GM18907 (cell line): ENCODE data around the gene SCARB1.

ENCODE experiments used
- ATAC-seq: cut with Tn5 transposase; IDR thresholded peaks from one replicate; pipeline ENCODE4 v1.9.1; 2021; ENCODE audit warnings: mild to moderate bottlenecking, moderate library complexity; ENCODE audit not compliant: unreplicated experiment

SCARB1 gene

DNA sequence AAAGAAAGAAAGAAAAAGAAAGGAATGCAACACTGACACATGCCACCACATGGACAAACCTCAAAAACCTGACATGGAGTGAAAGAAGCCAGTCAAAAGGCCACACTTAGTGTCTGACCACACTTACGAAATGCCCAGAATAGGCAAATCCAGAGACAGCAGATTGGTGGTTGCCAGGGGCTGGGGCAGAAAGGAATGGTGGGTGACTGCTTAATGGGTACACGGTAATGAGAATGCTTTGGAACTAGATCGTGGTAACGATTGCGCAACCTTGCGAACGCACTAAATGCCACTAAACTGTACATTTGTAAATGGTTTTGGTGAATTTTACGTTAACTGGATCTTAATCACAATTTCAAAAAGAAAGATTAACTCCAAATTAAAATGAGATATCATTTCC, 39.5 kb downstream of the SCARB1 start:
- ATAC-seq = no peak

DNA sequence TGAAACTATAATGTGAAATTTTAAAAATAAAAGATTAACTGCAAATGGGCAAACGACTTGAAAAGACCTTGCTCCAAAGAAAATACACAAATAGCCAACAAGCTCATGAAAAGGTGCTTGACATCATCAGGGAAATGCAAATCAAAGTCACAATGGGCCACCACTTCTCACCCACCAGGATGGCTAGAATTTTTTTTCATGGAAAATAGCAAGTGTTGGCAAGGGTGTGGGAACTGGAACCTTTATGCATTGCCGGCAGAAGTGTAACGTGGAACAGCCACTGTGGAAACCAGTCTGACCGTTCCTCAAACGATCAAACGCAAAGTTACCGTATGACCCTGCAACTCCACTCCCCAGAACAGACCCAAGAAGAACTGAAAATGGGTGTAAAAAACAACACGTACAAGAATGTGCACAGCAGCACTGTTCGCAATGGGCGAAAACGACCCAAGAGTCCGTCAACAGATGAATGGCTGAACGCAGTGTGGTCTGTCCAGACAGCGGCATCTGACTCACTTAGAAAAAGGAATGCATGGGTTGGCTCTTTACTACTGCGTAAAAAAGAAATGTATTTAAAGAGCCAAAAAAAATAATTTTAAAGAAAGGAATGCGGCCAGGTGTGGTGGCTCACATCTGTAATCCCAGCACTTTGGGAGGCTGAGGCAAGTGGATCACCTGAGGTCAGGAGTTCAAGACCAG, 40.2 kb downstream of the SCARB1 start:
- no peak for ATAC-seq

DNA sequence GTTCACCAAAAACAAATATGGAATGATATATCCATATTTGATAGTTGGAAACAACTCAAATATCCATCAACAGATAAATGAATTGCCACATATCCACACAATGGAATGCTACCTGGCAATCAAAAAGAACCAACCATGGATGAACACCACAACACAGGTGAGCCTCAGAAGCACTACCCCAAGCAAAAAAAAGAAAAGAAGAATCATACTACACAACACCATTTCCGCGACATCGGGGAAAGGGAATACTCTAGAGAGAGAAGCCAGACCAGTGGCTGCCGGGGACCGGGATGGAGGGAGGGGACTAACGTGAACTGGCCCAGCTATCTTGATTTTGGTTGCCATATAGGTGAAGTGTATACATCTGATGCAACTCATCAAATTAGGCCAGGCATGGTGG, 41.4 kb downstream of the SCARB1 start:
- ATAC-seq = no peak

DNA sequence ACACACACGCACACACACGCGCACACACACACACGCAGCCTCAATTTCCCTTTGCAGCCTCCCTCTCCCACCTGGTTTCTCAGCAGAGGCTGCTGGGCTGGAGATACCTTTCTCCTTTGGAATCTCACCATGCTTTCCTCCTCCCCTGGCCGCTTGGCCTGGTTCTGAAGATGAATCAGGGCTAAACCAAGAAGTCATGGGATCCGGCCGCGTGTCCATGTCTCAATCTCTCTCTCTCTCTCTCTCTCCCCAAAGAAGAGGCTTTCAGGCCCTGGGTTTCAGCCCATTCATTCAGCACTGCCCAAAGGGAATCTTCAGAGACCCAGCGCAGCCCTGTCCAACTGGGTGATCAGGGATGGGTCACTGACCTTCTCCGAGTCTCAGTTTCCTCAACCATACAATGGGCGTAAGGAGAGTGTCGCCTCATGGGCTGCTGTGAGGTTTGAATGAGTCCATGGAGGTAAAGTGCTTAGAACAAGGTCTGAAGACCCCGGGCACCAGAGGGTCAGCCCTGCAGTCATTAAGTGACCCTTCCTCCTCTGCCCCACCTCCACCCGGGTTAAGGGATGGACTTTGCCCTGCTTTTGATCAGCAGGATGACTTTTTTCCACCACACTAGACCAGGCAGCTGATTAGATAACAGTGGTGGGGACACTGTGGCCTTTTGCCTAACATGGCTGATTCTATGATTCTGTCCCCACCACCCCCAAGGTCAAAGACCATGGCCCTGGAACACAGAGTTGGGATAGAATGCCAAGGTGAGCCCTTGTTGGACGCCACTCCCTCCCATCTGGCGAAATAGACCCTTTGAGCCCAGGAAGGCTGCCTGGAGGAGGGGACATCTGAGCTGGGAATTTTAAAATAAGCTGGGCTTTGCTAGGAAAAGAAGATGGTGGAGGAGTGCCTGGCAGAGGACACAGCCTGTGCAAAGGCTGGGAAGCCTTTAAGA, 42.1 kb downstream of the SCARB1 start:
- ATAC-seq = no peak

DNA sequence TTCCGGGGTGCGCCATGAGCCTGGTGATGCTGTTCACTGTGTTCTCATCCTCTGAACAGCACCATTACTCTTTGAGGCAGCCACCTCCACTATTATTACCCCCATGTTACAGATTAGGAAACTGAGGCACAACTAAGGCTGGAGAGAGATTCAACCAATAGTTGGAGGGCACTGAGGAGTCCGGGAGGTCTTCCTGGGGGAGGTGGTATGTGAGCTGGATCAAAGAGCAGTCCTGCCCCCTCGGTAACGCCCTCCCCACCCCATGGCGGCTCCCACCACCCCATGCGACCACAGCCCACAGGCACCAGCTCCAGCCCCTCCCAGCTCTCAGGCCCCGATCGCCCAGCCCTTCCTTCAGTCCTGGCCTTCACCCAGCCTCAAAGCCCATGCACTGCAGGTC, 43.5 kb downstream of the SCARB1 start:
- ATAC-seq = no peak

- ATAC-seq = no peak
These were observed 44.1 kb downstream of the SCARB1 start for GRCh38 chr12:124819525-124819924.

DNA sequence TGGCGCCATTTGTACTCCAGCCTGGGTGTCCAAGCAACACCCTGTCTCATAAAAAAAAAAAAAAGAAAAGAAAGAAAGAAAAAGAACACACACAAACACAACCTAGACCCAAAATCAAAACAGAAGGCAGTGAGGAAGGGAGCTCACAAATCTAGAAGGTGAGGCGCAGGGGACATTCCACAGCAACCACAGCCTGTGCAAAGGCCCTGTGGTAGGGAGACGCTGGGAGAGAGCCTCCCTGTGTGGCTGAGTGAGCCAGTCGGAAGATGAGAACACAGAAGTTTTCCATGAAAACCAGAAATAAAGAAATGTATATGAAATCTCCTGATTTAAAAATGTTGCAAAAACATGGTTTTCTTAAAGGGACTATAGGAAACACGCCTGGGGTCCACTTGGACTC, 44.6 kb downstream of the SCARB1 start:
- no peak for ATAC-seq

DNA sequence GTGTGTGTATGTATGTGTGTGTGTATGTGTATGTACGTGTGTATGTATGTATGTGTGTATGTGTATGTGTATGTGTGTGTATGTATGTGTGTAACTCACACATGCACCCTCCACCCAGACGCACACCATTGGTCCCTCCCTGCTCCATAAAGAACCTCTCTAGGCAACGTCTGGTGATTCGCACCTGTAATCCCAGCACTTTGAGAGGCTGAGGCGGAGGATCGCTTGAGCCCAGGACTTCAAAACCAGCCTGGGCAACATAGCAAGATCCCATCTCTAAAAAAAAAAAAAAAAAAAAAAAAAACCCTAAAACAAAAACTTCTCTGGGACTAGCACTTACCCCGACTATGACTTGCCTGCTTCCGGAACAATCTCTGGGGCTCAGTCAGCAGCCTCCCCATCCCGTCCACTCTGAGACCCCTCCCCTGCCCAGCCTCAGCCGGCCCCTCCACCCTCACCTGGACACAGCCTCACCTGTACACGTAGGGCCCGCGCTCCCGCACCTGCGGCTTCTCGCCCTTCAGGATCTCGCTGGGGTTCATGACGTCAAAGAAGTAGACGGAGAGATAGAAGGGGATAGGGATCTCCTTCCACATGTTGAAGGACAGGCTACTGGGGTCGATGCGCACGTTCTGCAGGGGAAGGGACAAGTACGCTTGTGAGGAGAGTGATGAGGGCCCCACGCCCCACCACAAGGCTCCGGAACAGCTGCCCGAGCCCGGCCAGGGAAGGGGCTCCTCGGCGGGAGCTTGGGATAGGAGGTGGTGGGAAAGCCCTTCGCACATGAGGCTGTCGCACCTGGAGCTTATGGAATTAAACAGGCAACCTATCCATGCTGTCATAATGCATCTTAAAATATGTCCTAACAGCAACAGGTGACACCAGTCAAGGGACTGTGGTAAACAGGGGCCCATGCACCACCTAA, 46.3 kb downstream of the SCARB1 start:
- no peak for ATAC-seq

GRCh38 chr12:124816295-124816854, 47.3 kb downstream of the SCARB1 start:
- no peak for ATAC-seq

DNA sequence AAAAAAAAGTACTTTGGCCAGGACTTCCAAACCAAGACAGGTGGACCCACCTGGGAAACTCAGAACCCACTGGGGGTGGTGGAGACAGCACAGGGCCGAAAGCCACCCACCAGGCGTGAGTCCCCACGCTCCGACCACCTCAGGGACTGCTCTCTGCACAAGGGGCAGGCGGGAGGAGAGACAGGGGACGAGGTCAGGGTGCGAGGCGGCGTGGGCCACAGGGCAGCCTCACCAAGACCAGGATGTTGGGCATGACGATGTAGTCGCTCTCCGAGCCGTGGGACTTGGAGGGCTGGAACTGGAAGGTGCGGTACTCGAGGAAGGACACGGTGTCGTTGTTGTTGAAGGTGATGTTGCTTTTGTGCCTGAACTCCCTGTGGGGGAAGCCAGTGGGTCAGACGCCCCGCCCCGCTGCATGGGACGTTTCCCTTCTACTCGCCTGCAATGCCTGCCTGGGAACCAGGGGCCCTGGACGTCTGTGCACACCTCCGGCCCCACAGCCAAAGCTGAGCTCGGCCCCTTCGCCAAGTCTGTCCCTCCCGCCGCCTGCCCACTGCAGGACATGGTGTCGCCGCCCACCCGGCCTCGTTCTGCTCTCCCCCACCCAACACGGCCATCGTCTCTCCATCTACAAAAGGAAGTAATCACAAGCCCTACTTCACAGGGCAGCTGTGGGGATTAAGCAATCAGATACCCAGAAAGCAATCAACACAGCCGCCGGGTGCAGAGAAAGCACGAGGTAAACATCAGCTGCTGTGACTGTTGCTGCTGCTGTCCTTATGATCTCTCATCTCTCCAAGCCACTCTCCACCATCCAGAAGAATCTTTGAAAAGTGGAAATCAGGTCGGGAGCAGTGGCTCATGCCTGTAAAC, 48.7 kb downstream of the SCARB1 start:
- no peak for ATAC-seq

- ATAC-seq = no peak
These were observed 49.9 kb downstream of the SCARB1 start for GRCh38 chr12:124813782-124814181.

DNA sequence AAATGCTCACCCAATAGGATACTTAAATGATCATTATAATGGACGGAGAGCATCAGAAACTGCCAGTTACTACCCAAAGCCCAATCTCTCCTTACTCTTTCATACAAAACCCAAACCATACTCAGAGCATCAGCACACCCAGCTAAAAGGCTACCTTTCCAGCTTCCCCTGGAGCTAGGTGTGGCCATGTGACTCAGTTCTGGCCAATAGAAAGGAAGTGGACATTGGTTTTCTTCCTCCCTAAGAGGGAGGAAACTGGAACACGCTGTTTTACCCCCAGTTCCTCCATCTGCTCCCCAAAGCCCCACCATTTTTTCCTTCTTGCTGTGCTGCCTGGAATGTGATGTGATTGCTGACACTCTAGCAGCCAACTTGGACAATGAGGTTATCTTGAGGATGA, 50.7 kb downstream of the SCARB1 start:
- no peak for ATAC-seq

DNA sequence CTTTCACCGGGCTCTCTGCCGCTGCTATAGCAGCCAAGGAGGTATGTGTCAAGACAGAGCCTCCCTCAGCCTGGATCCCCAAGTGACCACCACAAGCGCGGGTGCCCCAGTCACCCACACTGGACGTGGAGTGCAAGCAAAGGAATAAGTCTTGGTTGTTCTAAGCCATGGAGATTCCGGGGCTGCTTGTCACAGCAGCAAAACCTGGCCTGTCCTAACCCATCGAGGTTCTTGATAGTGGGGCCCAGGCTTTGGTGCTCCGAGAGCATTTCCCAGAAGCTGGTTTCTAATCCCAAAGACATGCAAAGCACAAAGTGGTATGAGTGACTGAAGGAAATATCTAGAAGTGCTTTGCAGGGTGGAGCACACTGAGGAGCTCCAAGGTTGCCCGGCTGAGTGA, 51.3 kb downstream of the SCARB1 start:
- no peak for ATAC-seq

GRCh38 chr12:124811633-124812032, 52.0 kb downstream of the SCARB1 start:
- ATAC-seq = no peak

DNA sequence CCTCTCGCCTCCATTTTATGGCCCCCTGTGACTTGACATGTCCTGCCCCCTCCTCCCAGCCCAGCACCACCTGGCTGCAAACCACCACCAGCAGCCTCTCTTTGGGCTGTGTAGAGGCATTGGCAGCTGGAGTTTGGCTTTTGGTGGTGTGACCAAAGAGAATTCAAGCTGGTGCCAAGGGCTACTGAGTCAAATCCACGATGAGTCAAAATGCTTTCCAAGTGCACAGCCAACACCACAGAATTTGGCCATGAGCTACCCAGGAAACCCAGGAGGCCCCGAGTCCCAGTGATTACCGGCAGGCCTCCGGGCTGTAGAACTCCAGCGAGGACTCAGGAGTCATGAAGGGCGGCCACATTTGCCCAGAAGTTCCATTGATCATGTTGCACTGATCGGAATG, 53.8 kb downstream of the SCARB1 start:
- no peak for ATAC-seq

DNA sequence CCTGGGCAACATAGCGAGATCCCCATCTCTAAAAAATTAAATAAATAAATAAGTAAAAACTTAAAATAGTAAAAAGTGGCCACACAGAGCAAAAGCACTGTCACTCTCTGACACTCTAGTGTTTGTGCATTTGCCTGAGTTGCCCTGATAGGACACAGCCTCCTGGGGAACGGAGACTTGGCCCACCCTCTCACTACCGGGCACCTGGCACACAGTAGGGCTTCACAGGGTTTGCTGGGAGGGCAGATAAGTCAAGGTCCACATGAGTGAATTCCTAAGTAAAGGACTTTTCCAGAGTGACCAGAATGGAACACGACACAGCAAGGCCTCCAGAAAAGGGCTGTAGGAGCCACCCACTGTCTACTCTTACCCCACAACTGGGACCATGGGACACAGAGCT, 54.3 kb downstream of the SCARB1 start:
- ATAC-seq = no peak

DNA sequence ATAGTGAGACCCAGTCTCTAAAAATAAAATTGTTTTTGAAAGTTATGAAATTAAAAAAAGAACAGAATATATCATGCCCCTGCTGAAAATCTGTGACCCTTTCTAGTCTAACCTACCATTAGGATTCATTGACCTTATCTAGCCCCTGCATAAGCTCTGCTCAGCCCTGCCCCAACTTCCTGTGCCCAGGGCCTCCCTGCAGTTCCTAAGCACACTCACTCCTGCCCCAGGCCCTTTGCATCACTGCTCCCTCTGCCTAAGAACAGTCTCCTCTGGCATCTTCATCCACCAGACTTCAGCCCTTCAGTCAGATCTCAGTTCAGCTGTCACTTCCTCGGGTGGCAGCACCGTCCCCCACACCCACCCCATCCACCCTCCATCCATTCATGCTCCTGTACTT, 55.4 kb downstream of the SCARB1 start:
- ATAC-seq = no peak

DNA sequence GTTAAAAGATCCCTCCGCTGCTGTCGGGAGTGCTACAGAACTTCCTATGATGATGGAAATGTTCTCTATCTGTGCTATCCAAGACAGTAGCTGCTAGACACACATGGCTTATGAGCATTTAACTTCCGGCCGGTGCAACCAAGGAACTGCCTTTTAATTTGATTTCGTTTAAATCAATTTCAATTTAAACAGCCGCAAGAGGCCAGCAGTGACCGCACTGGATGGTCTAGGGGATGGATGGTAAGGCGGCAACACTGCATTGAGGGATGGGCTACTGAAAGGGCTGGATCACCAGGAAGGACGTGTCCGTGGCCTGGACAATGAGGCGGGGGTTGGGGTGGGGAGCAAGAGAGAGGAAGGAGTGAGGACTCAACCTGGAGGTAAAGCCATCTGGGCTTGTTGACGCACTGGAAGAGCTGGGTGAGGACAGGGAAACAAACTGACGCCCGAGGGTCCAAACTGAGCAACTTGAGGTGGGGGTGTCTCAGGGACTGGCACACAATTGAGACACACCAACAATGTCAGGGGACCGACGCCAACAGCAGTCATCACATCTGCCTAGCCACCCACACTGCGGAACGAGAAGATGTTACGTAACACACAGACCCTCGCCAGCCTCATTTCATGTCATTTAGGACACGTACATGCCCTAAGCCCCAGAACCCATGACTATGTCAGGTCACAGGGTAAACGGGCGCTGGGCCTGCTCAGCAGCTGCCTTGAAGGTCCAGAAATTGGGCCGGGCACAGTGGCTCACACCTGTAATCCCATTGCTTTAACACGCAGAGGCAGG, 57.6 kb downstream of the SCARB1 start:
- no peak for ATAC-seq

DNA sequence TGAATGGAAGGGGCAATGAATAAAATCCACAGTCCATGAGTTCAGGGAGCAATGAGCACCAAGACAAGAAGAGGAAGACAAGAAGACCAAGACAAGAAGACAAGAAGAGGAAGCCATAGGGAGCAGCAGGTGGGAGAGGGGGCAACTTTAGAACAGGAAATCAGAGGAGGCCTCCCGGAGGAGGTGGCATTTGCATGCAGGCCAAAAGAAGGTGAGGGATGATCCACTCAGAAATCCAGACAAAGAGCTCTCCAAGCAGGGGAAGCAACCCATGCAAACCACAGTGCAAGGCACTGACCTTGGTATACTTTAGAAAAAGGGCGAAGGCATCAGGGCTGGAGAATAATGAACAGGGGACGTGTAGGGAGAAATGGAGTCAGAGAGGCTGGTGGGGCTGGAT, 58.6 kb downstream of the SCARB1 start:
- ATAC-seq = no peak
